Activated T-helper 1 cell treated with anti-CD3 and anti-CD28 coated beads, Interleukin-12 subunit alpha, Interleukin-12 subunit beta, Interleukin-2, Interleukin-4 antibody, amounts not matched to agents 30 ng/mL and 10 ng/mL and 1 ng/mL, durations not matched to agents 14 hours and 24 hours and 36 hours (primary cell): Measurements from ENCODE around the gene ANK3. TPM values are rescaled to one million over a fixed set of nuclear protein-coding genes. Genes with fewer than 3 reads are reported as not detected.

Source experiments
- DNase-seq: peaks from one replicate; pipeline ENCODE4 v3.0.0; 2021; ENCODE audit warnings: low spot score
- H3K27ac Mint-ChIP-seq: one replicate; pipeline ENCODE4 v1.8.0; 2021; ENCODE audit warnings: mild to moderate bottlenecking, mixed read lengths
- H3K27me3 Mint-ChIP-seq: one replicate; pipeline ENCODE4 v1.8.0; 2022; ENCODE audit warnings: mild to moderate bottlenecking, moderate library complexity, mixed read lengths; ENCODE audit not compliant: insufficient read depth
- H3K36me3 Mint-ChIP-seq: one replicate; pipeline ENCODE4 v1.8.0; 2021; ENCODE audit warnings: low read depth, mixed read lengths
- H3K4me1 Mint-ChIP-seq: one replicate; pipeline ENCODE4 v1.8.0; 2021; ENCODE audit warnings: low read depth, mixed read lengths
- H3K4me3 Mint-ChIP-seq: one replicate; pipeline ENCODE4 v1.8.0; 2021; ENCODE audit warnings: mild to moderate bottlenecking, moderate library complexity, mixed read lengths
- H3K9me3 Mint-ChIP-seq: one replicate; pipeline ENCODE4 v1.8.0; 2021; ENCODE audit warnings: mixed read lengths
- intact Hi-C: fragments of 100-400 bp; cut with micrococcal nuclease; formaldehyde crosslinking; loops from one replicate; pipeline ENCODE4 v1.15.1; 2024
- total RNA-seq: library from RNA; stranded (reverse); gene quantifications from 2 replicates; pipeline ENCODE4 v1.2.3, GENCODE V29; 2022

Gene ANK3
- total RNA-seq, 1 donor from 2014 or later = 26.8 TPM

DNA sequence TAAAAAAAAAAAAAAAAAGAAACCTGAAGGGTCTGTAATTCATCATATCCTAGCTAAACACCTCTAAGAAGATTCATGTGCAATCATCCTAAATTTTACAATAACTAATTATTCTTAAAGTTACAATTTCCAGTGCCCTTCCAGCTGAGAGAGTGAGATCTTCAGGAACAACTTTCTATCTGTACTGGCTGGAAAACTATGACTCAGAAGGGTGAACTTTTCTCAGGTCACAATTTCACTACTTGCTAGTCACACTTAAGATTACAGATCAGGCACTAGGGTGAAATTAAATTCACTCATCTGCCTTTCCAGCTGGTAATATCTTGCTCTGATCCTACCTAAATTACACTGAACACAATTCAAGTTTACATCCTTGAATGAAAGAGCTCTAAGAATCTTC lies 158.8 kb downstream of the ANK3 start:
- no peaks in the 10 kb centered on the region for H3K9me3 Mint-ChIP-seq
- H3K4me1 Mint-ChIP-seq = no peaks in the 10 kb centered on the region
- no peaks in the 10 kb centered on the region for H3K27me3 Mint-ChIP-seq
- H3K4me3 Mint-ChIP-seq = no peak overlapping the region
- no peak overlapping the region for H3K27ac Mint-ChIP-seq
- intact Hi-C loops = loop anchor here (10.0 kb wide), 3 partner anchors 344 to 544 kb away; partner anchors contain the start of gene CDK1
- DNase-seq = no peak
- H3K36me3 Mint-ChIP-seq = peaks cover 3% of the 10 kb centered on the region

- H3K27me3 Mint-ChIP-seq = no peaks in the 10 kb centered on the region
- H3K9me3 Mint-ChIP-seq = no peaks in the 10 kb centered on the region
- DNase-seq = no peak
- no peaks in the 10 kb centered on the region for H3K36me3 Mint-ChIP-seq
- no peaks in the 10 kb centered on the region for H3K4me1 Mint-ChIP-seq
- no peak overlapping the region for H3K4me3 Mint-ChIP-seq
- H3K27ac Mint-ChIP-seq = no peak overlapping the region
- intact Hi-C loops = no loop called here
Observed at GRCh38 chr10:60224066-60224705, 165.5 kb downstream of the ANK3 start.

DNA sequence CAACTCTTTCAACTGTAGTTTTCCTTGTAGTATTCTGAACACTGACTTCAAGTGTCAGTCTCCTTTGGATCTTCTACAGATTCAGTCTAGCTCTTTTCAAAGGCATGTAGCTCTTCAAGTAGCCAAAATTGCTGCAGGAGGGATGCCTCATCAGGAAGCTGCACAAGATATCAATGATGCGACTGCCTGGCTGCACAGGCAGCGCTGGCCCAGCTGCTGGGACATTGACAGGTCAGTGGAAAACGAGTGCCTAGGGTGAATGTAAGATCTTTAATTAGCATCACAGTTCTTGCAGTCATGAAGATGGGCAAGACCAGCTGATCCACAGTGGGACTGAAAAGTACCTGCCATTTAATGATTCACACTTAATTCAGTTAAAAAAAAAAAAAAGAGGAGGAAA lies 167.6 kb downstream of the ANK3 start:
- DNase-seq = no peak
- peaks cover 4% of the 10 kb centered on the region for H3K36me3 Mint-ChIP-seq
- no peaks in the 10 kb centered on the region for H3K4me1 Mint-ChIP-seq
- H3K4me3 Mint-ChIP-seq = no peak overlapping the region
- intact Hi-C loops = no loop called here
- H3K27me3 Mint-ChIP-seq = no peaks in the 10 kb centered on the region
- no peak overlapping the region for H3K27ac Mint-ChIP-seq
- no peaks in the 10 kb centered on the region for H3K9me3 Mint-ChIP-seq

DNA sequence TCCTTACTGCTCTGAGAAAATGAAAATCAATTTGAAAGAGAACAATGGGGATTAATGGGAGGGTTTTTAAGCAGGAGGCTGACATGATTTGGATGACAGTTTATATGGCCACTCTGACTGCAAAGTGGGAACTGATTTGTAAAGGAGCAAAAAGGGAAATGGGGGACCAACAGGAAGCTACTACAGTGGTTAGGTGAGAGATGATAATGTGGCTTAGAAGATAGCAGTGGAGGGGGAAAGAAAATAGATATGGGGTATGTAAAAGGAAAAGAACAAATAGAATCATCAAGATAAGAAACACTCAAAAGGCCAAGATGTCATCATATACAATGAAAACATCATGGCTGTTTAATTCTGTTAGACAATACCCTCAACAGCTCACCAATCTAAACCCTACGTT lies 177.5 kb downstream of the ANK3 start:
- no peak overlapping the region for H3K27ac Mint-ChIP-seq
- H3K27me3 Mint-ChIP-seq = no peaks in the 10 kb centered on the region
- no peak for DNase-seq
- H3K36me3 Mint-ChIP-seq = peaks cover 25% of the 10 kb centered on the region
- peaks cover 6% of the 10 kb centered on the region for H3K9me3 Mint-ChIP-seq
- intact Hi-C loops = no loop called here
- peaks cover 36% of the 10 kb centered on the region for H3K4me1 Mint-ChIP-seq
- H3K4me3 Mint-ChIP-seq = no peak overlapping the region

DNA sequence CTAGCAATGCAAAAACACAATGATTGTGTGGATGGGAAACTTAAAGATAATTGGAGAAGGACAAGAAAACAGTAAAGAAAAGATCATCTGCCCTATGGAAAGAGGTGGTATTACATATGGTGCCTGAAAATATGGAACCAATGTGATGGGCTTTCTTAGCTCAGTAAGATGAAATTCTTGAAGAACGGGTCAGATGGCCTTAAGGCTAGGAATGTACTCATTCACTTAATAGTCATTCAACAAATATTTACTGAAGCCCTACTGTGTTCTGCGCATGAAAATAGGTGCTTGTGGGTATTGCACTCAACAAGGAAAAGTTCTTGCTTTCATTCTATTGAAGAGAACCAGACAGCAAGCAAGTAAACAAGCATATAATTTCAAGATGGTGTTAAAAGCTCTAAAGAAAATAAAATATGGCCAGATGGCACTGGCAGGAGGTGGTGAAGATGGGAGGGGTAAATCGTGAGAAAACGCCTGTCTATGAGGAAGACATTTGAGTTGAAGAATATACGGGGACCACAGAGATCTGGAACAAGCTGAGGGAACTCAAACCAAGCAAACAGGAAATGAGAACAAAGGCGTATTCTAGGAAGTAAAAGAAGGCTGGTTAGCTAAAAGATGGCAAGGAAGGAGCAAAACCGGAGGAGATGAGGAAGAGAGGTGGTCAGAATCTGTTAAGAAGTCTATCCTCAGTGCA lies 179.7 kb downstream of the ANK3 start:
- H3K9me3 Mint-ChIP-seq = peaks cover 6% of the 10 kb centered on the region
- peaks cover 25% of the 10 kb centered on the region for H3K36me3 Mint-ChIP-seq
- no peak for DNase-seq
- H3K27me3 Mint-ChIP-seq = no peaks in the 10 kb centered on the region
- H3K4me1 Mint-ChIP-seq = peaks cover 36% of the 10 kb centered on the region
- H3K27ac Mint-ChIP-seq = peak overlapping the region; percentile 56
- intact Hi-C loops = loop anchor here (5.0 to 10.0 kb wide), 2 partner anchors 565 to 583 kb away; partner anchors contain the start of gene CDK1
- H3K4me3 Mint-ChIP-seq = peak overlapping the region; percentile 11

GRCh38 chr10:60208676-60209269 lies 180.9 kb downstream of the ANK3 start:
- Mint-ChIP-seq H3K36me3 (peaks cover 28% of the 10 kb centered on the region), H3K27me3 (no peaks in the 10 kb centered on the region), H3K27ac (no peak overlapping the region), H3K4me3 (no peak overlapping the region), H3K9me3 (peaks cover 6% of the 10 kb centered on the region), H3K4me1 (peaks cover 36% of the 10 kb centered on the region)
- no peak for DNase-seq
- intact Hi-C loops = loop anchor here (1.0 to 10.0 kb wide), 4 partner anchors 94 to 581 kb away; partner anchors contain the start of gene CDK1

GRCh38 chr10:60207894-60208293 lies 181.8 kb downstream of the ANK3 start:
- intact Hi-C loops = loop anchor here (1.0 to 10.0 kb wide), 4 partner anchors 94 to 581 kb away; partner anchors contain the start of gene CDK1
- no peak for DNase-seq

DNA sequence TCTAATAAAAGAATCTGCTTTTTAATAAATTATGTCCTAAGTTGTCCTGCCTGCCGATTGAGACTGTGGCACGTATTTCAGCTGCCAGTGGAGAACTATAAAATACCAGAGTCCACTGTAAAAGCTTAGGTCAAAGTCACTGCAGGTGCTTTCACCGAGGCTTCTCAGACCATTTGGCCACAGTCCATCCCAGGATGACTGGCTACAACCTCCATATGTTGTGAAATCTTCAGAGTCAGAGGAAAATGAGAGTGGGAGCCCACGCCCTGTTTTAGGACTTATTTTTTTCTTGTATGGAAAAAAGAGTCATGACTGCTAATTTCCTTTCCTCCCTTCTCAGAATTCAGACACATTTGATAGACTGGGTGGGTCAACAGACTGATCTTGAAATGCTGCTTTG lies 182.9 kb downstream of the ANK3 start:
- Mint-ChIP-seq H3K27me3 (no peaks in the 10 kb centered on the region), H3K4me3 (no peak overlapping the region), H3K36me3 (peaks cover 18% of the 10 kb centered on the region), H3K9me3 (no peaks in the 10 kb centered on the region), H3K4me1 (peaks cover 28% of the 10 kb centered on the region), H3K27ac (peak overlapping the region; percentile 68)
- intact Hi-C loops = loop anchor here (5.0 to 10.0 kb wide), 2 partner anchors 568 to 579 kb away; partner anchors contain the start of gene CDK1
- no peak for DNase-seq

More at GRCh38 chr10:60207894-60208293, 181.8 kb downstream of the ANK3 start:
- Mint-ChIP-seq H3K4me3 (no peak overlapping the region), H3K27ac (no peak overlapping the region), H3K27me3 (no peaks in the 10 kb centered on the region), H3K4me1 (peaks cover 36% of the 10 kb centered on the region), H3K36me3 (peaks cover 27% of the 10 kb centered on the region), H3K9me3 (peaks cover 6% of the 10 kb centered on the region)

- DNase-seq = no peak
- Mint-ChIP-seq H3K27ac (no peak overlapping the region), H3K4me3 (no peak overlapping the region), H3K4me1 (peaks cover 22% of the 10 kb centered on the region), H3K9me3 (no peaks in the 10 kb centered on the region), H3K27me3 (no peaks in the 10 kb centered on the region), H3K36me3 (peaks cover 11% of the 10 kb centered on the region)
- intact Hi-C loops = loop anchor here (2.0 to 10.0 kb wide), 3 partner anchors 33 to 578 kb away; partner anchors contain the start of gene CDK1
Observed at GRCh38 chr10:60205741-60206140, 183.9 kb downstream of the ANK3 start.

GRCh38 chr10:60203993-60204618 lies 185.6 kb downstream of the ANK3 start:
- H3K27ac Mint-ChIP-seq = no peak overlapping the region
- H3K9me3 Mint-ChIP-seq = no peaks in the 10 kb centered on the region
- peaks cover 7% of the 10 kb centered on the region for H3K36me3 Mint-ChIP-seq
- H3K4me3 Mint-ChIP-seq = no peak overlapping the region
- peaks cover 8% of the 10 kb centered on the region for H3K4me1 Mint-ChIP-seq
- no peak for DNase-seq
- intact Hi-C loops = loop anchor here (1.0 to 10.0 kb wide), 4 partner anchors 35 to 571 kb away; partner anchors contain the start of gene CDK1
- H3K27me3 Mint-ChIP-seq = no peaks in the 10 kb centered on the region

DNA sequence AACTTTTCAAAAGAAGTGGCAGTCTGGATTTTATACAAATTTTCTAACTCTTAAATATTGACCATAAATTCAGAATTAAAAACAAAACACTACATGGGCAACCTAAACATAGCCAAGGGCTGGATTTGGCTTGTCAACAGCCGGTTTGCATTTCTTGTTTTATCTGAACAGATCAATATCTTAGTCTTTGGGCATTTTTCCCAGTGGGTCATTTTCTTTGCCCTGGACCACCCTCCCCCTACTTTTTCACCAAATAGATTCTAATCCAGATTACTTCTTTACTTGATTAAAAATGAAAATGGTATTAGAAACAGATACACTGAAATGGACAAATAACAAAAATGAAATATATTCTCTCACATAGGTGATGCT lies 189.0 kb downstream of the ANK3 start:
- DNase-seq = no peak
- Mint-ChIP-seq H3K27me3 (no peaks in the 10 kb centered on the region), H3K4me1 (no peaks in the 10 kb centered on the region), H3K36me3 (peaks cover 22% of the 10 kb centered on the region), H3K9me3 (no peaks in the 10 kb centered on the region), H3K27ac (no peak overlapping the region), H3K4me3 (no peak overlapping the region)
- intact Hi-C loops = loop anchor here (10.0 kb wide), 1 partner anchor 574 kb away; the partner anchor contains the start of gene CDK1

DNA sequence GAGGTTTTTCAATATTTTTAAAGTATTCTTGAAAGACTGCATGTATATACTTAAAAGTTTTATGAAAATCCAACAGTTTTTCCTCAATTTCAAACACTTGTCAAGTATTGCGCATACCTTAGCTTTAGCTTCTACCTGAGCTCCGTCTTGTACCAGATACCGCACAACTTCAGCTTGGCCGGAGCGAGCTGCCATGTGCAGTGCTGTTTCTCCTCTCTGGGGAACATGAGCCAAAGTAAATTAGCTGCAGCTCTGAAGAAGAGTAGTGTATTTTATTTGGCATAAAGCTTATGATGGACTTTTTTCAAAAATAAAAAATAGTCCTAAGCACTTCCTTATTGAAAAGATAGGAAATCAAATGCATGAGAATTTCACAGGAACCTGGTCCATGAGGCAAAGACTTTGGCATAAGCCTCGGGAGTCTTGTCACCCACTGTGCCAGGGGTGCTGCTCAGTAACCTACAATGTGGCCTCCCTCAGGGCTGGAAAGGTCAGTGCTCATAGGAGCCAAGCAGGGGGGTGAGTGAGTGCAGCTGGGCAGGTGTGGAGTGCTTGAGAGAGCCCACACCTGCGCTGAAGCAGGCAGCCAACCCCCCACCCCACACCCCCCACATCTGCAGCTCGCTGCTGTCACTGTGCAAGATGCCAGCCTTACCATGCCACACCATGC lies 189.5 kb downstream of the ANK3 start:
- H3K4me1 Mint-ChIP-seq = no peaks in the 10 kb centered on the region
- peaks cover 22% of the 10 kb centered on the region for H3K36me3 Mint-ChIP-seq
- H3K4me3 Mint-ChIP-seq = no peak overlapping the region
- DNase-seq = no peak
- H3K9me3 Mint-ChIP-seq = no peaks in the 10 kb centered on the region
- intact Hi-C loops = loop anchor here (10.0 kb wide), 1 partner anchor 575 kb away; the partner anchor contains the start of gene CDK1
- H3K27me3 Mint-ChIP-seq = no peaks in the 10 kb centered on the region
- H3K27ac Mint-ChIP-seq = no peak overlapping the region
